Renal pelvis (tissue), 4 donors: ENCODE data around the gene SORD. TPM values are rescaled to one million over a fixed set of nuclear protein-coding genes. Genes with fewer than 3 reads are reported as not detected.

ENCODE experiments used
- DNase-seq: peaks from one replicate; pipeline ENCODE4 v3.0.0-alpha.2; 2013
- polyA plus RNA-seq, 3 donors: library from polyadenylated mRNA; unstranded; fragments of 120-200 nt; gene quantifications; one replicate each; pipeline ENCODE4 v1.2.1, GENCODE V29; 2013; ENCODE audit not compliant: insufficient read length in 3 of 3

Gene SORD
- polyA plus RNA-seq, 3 donors = 45.3 to 48.6 (median 47.5) TPM

DNA sequence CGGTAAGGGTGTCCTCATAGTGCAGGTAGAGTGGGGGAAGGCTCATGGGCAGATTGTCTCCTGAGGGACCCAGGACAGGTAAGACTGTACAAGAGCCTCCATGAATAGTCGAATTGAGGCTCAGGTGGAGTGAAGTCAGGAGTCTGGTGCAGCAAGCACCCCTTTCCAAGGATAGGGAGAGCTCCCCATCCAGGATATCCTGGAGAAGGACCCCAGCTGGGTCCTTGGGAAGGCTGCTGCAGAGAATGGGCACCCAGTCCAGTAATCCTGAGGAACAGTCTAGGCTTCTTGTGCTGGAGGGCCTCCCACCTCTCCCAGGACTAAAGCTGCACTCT lies 91.7 kb downstream of the SORD start:
- DNase-seq = no peak

DNA sequence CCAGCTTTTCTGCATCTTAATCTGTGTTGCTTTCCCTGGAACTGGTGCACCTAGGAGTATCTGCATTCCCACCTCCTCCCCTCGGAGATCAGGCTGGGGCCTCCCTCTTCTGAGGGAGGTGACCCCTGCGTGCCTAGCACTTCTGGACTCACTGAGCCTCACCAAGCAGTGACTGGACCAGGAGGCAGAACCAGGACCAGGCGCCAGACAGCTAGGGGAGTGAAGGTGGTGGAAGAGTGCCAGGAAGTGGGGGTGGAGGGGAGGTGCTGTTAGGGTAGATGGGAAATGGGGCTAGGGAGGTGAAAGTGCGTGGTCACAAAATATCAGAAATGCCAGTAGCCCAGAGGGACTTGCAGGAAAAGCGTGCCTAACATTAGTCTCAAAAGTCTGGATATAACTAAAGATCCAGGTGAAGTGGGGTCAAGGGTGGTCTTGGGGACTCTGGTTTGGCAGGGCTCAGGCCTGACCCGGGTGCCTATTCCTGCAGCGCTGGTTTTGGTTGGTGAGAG lies 92.4 kb downstream of the SORD start:
- DNase-seq = no peak

DNA sequence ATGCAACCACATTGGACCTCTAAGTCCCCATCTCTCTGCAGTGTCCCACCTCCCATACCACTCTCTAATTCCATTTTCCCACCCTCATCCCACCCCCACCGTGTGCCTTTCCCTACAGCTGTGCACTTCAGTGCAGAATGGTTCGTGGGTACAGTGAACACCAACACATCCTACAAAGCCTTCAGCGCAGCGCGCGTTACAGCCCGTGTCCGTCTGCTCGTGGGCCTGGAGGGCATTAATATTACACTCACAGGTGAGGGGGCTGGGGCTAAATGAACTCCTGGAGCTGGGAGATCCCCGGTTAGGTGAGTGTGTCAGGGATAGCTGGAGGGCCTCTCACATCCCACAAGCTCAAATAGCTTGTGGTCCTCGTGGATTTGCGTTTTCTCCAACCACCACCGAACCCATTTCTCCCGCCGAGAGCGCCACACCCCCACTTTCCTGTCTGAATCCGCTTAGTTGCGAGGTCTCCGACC lies 93.0 kb downstream of the SORD start:
- DNase-seq = no peak

DNA sequence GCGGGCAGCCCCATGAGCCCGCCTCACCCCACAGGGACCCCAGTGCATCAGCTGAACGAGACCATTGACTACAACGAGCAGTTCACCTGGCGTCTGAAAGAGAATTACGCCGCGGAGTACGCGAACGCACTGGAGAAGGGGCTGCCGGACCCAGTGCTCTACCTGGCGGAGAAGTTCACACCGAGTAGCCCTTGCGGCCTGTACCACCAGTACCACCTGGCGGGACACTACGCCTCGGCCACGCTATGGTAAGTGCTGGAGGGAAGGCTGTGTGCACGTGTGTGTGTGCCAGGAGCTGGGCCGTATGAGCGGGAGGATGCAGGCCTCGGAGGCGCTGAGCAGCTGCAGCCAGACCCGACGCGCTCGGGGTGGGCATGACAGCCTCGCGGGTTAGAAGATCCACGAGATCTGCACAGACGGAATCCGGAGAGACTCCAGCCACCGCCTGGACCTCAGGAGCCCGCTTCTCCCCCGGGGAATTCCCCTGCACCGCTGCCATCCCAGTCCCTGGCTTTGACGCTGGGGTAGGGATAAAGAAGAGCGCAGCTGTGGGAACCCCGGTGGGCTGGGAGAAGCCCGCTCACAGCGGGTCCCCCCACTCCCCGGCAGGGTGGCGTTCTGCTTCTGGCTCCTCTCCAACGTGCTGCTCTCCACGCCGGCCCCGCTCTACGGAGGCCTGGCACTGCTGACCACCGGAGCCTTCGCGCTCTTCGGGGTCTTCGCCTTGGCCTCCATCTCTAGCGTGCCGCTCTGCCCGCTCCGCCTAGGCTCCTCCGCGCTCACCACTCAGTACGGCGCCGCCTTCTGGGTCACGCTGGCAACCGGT lies 93.7 kb downstream of the SORD start:
- DNase-seq = no peak

GRCh38 chr15:45117308-45118130 lies 94.5 kb downstream of the SORD start:
- no peak for DNase-seq

- peak; percentile 95 for DNase-seq
Measured at GRCh38 chr15:45118131-45118588, 95.2 kb downstream of the SORD start.

- no peak for DNase-seq
Measured at GRCh38 chr15:45118996-45119395, 96.0 kb downstream of the SORD start.

DNA sequence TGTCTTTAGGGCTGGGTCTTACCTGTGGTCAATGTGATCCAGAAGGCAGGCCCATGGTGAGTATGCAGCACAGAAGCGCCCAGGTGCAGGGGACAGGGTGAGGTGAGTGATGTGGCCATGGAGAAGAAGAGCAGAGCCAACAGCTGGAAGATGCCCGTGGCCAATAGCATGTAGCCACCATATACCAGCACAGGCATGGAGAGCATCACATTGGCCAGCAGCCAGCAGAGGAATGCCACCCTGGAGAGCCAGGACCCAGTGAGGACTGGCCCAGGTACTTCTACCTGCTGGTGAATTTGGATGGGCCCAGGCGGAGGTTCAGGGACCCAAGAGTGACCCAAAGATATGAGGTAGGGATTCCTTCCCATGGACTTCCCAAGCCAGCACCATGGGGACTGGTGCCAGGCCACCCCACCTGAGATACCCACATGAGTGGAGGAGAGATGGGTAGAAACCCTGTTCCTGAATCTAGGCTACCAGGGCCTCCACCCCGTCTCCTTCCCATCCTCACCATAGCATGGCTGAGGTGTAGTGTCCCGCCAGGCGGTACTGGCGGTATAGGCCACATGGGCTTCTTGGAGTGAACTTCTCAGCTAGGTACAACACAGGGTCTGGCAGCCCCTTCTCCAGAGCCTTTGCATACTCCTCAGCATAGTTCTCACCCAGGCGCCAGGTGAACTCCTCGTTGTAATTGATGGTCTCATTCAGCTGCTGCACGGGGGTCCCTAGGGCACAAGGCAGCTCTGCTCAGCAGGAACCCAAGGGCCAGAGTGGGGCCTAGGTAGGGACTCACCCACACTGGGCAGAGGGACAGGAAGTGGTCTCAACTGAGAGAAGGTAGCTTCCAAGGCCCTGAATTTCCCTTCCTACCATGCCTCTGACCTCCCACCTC lies 97.3 kb downstream of the SORD start:
- no peak for DNase-seq

GRCh38 chr15:45121020-45121419 lies 98.0 kb downstream of the SORD start:
- no peak for DNase-seq

DNA sequence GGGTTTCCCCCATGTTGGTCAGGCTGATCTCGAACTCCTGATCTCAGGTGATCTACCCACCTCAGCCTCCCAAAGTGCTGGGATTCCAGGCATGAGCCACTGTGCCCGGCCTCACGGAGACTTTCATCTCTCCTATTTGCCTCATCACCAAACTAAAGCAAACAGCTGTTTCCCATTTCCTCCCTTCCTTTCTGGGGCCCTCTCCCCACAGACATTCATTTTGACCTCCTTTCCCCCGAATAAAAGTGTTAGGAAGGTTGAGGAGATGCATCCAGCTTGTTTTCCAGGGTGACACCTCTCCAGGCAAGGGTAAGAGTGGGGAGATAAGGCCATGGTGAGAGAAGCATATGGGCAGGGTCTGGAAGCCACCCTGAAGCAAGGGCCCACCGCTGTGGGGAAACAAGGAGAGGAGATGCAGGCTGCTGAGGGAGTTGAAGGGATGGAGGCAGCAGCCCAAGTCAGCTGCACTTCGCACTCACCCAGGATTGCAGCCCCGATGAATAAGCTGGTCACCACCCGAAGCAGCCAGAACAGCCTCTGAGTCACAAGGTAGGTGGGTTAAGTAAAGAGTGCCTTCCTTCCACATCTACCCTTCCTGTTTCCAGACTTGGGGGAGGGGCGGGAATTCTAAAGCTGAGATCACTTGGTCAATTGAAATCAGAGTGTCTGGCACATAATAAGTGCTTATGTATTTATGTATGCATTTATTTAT lies 98.9 kb downstream of the SORD start:
- DNase-seq = no peak

GRCh38 chr15:45122719-45123118 lies 99.7 kb downstream of the SORD start:
- no peak for DNase-seq

GRCh38 chr15:45123397-45123796 lies 100.4 kb downstream of the SORD start:
- no peak for DNase-seq

- no peak for DNase-seq
Measured at GRCh38 chr15:45126535-45127158, 103.7 kb downstream of the SORD start.

Other genes starting within 250 kb of the SORD start
- not detected for gene TERB2, start 66.5 kb upstream of the SORD start, polyA plus RNA-seq
- under 1 TPM; 0.07 to 0.23 (median 0.07) TPM for gene DUOX2, start 91.0 kb downstream of the SORD start, polyA plus RNA-seq
- not detected for gene DUOXA2, start 91.1 kb downstream of the SORD start, polyA plus RNA-seq
- under 1 TPM; 0.21 to 0.33 (median 0.25) TPM for gene DUOXA1, start 106.7 kb downstream of the SORD start, polyA plus RNA-seq
- gene DUOX1, start 106.8 kb downstream of the SORD start, polyA plus RNA-seq = 1 to 10 TPM; 1.9 to 8.9 (median 8.5) TPM
- gene SHF, start 164.8 kb downstream of the SORD start, polyA plus RNA-seq = 10 to 100 TPM; 14.1 to 19.2 (median 16.9) TPM
- 1 to 10 TPM in 1 of 3 donors, under 1 TPM in 2; 0.46 to 1.0 (median 0.59) TPM for gene SLC28A2, start 229.0 kb downstream of the SORD start, polyA plus RNA-seq